Panc1 (cell line): ENCODE measurements around the gene TULP1.

ENCODE experiments used
- CTCF ChIP-seq: fragments of 450-650 bp; IDR thresholded peaks from 2 replicates; pipeline ENCODE4 v1.5.1; 2017; ENCODE audit warnings: mild to moderate bottlenecking
- POLR2AphosphoS5 ChIP-seq: IDR thresholded peaks from 2 replicates; pipeline ENCODE4 v1.6.1; 2012; ENCODE audit warnings: mild to moderate bottlenecking, low read depth, low read length, moderate library complexity
- REST ChIP-seq, 2 experiments: IDR thresholded peaks; 2 replicates each; pipeline ENCODE4 v1.6.1; 2011 to 2012; ENCODE audit warnings: low read depth in 2 of 2, control low read depth in 1 of 2, low read length in 1 of 2, mild to moderate bottlenecking in 1 of 2, moderate library complexity in 1 of 2; ENCODE audit not compliant: insufficient read depth in 1 of 2
- TCF7L2 ChIP-seq: IDR thresholded peaks from 2 replicates; pipeline ENCODE4 v1.6.1; 2011; ENCODE audit warnings: mild to moderate bottlenecking, low read depth, low read length, inconsistent platforms

GRCh38 chr6:35452183-35453090, 60.3 kb downstream of the TULP1 start, which contains the start of gene FANCE:
- TF ChIP-seq CTCF = no peak
- no peak for TF ChIP-seq REST (IDR thresholded peaks at IDR 0.05; ENCODE audit: insufficient read depth in 1 of 2, low read depth in 2 of 2, low read length in 1 of 2)
- peak; percentile 49; the same call in 1 of the 2 replicates for TF ChIP-seq POLR2AphosphoS5
- no peak for TF ChIP-seq TCF7L2
